Cerebellar nuclear complex (tissue), 1 donor: Measurements from ENCODE around the gene GOT2.
"Not testable (repeated sequence)": the region's sequence is repeated elsewhere in the genome, so short reads cannot be mapped to it uniquely, and the experiment has no call there.

ENCODE experiments used
- DNase-seq, 2 experiments: peaks; one replicate each; lab custom pipeline; 2025; lab: John Stamatoyannopoulos, UW

Gene GOT2

DNA sequence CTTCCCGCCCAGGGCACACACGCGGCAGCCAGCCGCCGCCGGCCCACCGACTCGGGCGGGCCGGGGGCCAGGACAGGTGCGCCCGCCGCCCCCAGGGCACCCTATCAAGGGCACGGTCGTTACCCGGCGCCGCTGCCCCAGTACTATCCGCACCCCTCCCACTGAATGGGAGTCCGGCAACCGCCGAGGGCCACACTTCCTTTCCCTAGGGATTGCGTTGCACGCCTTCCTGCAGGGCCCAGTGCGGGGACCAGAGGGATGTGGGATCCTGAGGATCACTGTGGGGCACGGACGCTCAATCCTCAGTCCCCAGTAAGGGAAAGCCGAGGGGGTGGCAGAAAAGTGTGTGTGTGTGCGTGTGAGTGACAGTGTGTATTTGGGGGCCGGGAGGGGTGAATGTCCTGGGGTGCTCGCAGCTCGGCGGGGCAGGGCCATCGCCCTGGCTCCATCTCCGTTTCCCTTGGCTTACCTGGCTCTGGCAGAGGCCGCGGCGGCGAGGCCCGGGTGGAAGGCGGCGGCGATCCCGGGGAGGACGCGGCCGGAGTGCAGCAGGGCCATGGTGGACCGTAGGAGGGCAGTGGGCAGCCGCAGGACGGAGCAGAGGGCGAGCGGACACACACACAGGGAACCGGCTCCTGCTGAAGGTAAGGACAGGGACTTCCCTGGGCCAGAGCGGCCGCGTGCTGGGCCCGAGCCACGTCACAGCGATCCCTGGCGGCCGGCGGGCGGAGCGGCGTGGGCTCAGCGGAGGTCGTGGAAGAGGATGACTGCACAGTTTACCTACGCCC lies at the start of gene GOT2:
Gene GOT2 (minus strand): TSS at position 646 of the 788 bp plus-strand sequence. CDS start 88 bp downstream, at position 558.
- DNase-seq, result peak in 1 of 2 experiments; percentile 41

DNA sequence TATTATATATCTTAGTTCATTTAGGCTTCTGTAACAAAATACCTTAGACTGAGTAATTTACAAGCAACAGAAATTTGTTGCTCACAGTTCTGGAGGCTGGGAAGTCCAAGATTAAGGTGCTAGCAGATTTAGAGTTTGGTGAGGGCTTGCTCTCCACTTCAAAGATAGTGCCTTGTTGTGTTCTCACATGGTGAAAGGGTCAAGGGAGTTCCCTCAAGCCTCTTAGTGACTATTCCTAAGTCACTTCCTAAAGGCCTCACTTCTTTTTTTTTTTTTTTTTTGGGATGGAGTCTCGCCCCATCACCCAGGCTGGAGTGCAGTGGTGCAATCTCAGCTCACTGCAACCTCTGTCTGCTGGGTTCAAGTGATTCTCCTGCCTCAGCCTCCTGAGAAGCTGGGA lies 45.2 kb upstream of the GOT2 start:
- not testable (repeated sequence) for DNase-seq

DNA sequence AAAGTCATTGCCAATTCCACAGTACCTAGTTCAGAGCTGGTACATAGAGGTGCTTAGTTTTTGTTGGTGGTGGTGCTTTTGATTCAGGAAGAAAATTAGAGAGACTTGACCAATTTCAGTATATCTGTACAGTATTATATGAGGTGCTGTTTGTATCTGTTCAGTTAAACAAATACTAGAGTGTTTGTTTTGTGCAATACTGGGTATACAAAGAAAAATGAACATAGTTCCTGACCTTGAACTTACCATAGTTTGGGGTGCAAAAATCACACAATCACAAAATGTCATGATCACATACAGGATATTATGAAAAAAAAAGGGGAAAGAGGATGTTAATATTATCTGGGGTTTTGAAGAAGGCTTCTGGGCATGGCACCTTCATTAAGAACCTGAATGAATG lies 39.8 kb upstream of the GOT2 start:
- DNase-seq, result no peak

DNA sequence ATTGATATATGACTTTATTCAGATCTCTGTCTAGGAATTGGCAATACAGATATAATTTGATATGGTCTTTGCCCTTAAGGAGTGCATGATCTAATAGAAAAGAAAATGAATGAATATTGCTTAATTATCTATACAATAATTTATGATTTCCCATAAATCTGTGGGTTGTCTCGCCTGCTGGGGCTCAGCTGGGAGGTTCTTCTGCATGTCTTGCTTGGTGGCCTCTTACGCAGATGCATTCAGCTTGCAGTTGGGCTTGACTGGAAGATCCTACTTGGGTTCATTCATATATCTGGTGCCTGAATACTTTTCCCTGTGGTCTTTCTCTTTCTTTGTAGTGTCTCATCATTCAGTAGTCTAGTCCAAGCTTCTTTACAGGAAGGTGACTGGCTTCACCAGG lies 34.0 kb upstream of the GOT2 start:
- DNase-seq, result no peak

DNA sequence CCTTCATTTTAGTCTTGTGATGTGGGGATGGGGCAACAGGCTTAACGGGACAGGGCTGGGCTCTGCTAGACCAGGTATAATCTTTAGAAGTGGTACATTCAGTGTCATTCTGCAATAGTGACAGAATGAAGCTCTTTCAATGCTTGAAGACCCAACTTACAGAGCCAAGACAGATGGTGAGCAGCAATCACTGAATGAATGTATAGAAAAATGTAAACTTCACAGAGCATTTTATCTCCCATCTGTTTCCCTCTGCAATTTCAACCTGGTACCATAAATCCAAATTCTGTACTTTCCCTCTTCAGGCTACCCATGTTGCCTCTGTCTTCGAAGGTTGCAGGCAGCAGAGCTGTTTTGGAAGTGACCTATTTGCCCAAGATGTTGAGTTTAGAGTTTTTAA lies 33.5 kb upstream of the GOT2 start:
- no peak for DNase-seq

DNA sequence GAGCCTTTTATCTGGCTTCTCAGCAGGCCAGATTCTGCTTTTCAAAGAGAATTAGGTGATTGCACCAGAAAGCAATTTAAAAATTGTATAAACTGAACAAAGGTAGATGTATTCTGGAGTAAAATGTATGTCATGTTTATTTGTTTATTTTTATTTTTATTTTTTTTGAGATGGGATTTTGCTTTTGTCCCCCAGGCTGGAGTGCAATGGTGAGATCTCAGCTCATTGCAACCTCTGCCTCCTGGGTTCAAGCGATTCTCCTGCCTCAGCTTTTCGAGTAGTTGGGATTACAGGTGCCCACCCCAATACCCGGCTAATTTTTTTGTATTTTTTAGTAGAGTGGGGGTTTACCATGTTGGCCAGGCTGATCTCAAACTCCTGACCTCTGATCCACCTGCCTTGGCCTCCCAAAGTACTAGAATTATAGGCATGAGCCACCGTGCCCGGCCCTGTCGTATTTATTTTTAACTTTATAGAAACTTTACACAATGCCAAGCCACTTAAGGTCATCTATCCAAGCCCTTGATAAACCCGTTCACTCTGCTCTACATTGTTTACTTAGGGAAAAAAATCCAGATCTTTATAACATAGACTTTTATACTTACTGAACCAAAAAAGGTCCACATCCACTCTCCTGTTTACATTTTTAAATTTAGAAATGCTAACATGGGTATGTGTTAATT lies 22.7 kb upstream of the GOT2 start:
- DNase-seq, result no peak

DNA sequence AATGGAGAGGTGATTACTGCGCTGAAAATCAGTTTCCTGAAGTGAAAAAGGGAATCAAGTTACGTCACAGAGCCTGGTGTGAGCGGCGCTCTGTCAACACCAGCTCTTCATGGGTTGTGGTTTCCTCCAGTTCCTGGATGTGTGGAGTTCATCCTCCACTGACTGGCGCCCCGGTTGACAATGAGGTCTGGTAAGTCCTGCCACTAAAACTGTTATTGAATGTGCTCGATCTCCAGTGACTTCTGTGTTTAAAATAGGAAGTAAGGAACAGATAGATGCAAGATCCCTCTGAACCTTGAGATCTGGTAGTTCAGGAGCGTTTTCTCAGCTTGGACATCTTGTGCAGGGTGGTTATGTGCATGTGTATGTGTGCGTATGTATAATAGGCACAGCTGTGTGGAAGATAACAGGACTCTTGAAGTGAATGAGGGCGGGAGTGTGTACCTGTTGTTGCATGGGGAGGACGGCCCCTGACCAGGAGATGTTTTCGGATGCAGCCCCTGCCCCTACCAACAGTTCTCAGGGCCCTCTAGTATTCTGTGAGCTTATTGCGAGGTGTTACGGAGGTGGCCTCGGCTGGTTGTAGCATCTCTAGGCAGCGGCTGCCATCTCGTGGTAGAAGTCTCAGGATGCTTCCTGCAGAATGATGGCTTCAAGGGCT lies 22.0 kb upstream of the GOT2 start:
- peak in 1 of 2 experiments; percentile 44 for DNase-seq

DNA sequence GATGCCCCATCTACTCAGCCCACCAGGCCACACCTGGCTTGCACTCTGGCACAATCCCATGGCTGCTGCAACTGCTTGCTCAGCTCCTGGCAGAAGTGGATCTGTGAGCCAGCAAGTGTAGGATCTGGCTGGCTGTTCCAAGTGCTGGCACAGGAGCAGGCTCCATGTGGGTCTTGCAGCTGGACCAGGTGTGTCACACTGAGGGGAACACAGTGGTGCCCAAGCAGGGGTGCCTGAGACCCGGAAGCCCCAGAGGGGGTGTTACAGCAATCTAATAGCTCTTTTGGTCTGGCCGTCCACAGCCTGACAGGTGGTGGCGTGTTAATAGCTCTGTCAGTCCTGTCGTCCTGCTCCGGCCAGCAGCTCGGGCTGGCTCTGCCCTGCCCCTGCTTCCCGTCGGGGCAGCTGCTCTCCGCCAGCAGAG lies 19.6 kb upstream of the GOT2 start:
- no peak for DNase-seq

DNA sequence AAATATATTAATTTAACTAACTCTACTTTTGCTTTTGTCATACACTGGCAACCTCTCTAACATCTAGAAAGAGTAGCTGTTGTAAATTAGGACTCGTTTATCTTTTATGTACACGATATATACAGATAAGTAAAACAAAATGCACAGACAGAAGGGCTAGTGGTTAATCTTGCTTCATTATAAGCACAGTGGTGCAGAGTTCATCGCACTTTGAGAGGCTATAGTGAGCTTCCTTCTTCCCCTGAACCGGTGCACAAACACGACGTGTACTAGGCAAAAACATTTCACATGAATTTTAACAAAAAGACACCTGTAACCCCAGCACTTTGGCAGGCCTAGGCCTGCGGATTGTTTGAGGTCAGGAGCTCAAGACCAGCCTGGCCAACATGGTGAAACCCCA lies 10.4 kb upstream of the GOT2 start:
- no peak for DNase-seq

DNA sequence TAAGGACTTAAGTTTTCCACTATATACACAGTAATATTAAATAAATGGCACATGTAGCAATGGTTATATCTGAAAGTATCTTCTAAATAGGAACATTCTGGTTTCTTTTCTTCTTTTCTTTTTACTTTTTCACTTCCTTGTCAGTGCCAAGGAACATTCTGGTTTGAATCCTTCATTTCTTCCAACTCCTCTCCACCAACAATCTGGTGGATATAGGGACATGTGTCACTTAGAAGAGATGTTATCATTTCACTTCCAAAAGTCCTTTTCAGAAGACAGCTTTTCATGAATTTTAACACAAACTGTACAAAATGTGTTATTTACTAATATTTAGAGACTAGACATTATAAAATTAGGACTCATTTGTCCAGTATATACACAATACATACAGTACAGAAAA lies 7.9 kb upstream of the GOT2 start:
- DNase-seq, result no peak

DNA sequence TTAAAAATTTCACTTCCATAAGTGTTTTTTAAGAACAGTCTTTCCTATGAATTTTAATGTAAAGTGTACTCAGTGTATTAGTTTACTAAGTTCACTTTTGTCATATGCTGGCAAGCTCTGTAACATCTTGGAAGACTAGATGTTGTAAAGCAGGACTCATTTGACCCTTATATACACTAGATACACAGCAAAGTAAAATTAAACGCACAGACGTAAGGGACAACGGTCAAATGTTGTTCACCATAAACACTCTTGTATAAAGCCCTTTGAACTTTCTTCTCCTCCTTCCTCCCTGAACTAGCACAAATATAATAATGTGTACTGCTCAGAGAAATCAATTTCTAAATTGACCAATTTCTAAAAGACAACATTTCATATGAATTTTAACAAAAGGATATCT lies 7.0 kb upstream of the GOT2 start:
- DNase-seq, result no peak

DNA sequence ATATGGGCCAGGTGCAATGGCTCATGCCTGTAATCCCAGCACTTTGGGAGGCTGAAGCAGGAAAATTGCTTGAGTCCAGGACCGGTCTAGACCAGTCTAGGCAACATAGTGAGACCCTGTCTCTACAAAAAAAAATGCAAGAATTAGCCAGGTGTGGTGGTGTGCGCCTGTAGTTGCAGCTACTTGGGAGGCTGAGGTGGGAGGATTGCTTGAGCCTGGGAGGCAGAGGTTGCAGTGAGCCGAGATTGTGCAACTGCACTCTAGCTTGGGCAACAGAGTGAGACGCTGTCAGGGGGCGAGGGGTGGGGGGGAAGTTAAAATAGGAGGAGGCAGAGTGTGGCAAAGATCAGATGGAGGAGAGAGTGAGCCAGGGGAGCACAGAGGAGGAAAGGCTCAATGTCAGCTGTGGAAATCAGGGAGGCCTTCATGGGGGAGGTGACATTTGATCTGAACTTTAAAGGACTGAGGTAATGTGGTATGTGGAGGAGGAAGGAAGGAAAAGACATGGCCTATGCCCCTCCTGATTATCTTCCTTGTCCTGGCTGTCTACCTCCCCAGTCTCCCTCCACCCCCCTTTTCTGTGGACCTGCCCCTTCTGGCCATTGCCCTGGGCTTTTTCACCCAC lies 4.7 kb upstream of the GOT2 start:
- DNase-seq, result no peak

DNA sequence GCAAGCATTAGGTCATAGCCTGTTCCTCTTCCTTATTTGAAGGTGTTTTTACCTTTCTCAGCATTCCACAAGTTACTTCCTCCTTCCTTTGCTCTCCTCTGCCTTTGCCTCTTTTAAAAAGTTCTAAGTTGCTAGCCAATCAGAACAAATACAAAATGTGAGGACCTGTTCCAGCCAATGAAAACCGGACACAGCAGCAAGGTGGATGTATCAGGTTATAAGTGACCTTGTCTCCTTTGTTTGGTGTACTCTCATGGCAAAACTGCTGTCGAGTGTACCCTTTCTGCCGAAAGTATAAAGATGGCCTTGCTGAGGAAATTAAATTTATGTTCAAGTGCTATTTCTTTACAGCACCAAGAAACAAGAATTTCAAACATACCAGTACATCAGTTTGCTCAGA lies 2.2 kb upstream of the GOT2 start:
- DNase-seq, result not testable (repeated sequence)

DNA sequence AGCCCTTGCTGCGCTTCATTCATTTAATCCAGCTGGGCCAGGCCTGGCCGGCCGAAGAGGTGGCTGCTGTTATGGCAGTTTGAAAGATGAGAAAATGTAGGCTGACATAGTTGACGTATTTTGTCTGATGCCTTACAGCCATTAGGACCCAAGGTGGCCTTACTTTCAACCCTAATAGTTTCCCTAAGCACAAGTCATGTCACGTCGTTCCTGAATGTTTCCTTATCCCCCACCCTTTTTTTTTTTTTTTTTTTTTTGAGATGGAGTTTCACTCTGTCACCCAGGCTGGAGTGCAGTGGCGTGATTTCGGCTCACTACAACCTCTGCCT lies 307 bp upstream of the GOT2 start:
- DNase-seq, result no peak

DNA sequence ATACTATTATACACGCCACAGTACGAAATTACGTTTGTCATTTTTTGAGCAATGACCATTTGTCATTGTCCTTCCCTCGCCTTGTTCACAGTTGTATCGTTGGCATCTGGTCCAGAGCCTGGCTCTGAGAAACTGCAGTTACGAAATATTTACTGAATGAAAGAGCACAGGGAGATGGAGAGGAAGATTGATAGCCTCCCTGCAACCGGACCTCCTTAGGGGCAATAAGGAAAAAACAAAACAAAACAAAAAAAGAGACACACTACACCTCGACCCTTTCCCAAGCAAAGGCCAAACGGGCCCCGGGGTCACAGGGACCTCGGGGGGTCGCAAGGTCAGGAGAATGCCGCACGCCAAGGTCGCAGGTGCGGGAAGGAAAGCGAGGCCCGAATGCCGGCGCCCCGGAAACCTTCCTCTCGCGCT lies 857 bp downstream of the GOT2 start:
- no peak for DNase-seq

DNA sequence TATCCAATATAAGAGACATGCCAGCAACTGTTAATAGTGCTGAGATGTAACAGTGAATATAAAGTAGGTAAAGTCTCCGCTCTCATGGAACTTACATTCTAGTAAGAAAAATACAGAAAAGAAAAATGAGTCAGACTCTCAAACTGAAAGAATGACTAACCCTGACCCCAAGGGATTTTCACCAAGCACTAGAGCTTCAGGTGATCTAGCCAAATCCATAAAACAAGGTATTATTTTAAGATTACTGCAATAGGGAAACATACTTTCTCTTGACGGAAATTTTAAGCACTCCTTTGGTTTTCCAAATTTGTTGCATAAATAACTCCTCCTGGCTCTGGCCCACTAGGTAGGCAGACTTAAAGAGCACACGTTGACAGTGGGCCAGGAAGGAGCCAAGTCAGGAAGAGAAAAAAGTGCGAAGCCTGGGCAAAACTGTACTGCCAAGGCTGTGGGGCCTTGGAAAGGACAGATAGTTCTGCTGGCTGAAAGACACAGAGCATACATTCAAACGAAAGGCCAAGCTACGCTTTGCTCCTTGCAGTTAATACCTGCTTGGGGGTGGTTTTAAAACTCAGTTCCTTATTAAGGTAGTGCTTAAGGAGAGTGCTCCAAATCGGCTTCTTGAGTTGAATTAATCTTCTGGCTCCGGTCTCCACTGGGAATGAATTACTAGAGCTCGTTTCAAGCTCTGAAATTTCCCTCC lies 1.4 kb downstream of the GOT2 start:
- no peak for DNase-seq

DNA sequence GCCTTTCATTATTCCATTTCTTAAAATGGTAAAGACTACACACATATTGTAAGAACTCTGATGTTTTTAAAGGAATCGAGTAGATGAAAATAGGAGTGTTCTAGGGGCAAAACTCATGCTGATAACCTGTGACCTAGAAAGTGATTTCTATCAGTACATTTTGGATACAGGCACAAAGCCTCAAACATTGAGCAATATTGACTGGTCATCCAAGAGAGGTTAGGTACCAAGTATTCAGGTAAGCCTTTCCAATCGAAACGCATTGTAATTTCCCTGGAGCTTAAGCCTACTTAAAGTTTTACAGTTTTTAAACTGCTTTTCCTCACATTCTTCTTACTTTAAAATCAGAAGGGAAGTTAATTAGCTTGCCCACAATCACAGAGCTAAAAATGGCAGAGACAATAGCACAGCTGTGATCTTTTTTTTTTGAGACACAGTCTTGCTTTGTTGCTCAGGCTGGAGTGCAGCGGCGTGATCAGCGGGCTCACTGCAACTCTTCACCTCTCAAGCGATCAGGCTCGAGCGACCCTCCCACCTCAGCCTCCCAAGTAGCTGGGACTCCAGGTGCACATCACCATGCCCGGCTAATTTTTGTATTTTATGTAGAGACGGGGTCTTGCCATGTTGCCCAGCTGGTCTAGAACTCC lies 3.3 kb downstream of the GOT2 start:
- DNase-seq, result no peak

DNA sequence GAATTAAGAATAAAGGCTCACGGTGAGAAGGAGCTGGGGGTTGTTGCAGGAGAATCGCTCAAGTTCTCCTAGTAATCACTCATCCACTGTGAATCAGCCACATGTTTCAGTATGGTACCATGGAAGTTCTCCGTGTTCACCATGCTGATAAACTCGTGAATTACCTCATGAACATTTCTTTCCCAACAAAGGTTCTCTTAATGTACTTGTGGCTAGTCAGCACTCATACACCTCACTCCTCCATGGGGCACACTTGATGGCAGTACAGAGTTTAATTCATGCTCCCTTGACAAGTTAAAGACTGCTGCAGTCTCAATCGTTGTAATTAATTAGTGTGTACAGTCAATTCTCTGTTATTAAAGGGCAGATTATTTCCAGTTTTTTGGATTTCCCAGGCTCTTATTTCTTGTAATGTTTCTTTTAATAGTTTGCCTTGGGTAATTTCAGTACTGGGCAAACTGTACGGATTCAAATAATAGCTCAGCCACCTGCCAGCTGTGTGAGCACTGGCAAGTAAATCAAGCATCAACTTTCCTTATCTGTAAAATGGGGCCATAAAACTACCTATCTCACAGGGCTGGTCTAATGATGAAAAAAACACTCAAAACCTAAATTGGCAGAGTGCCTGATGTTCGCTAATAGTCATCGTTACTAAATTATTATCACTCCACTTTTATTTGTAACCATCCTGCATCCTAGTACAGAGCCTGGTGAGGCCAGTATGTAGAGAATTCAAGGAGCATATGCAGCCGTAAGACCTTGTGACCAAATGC lies 6.1 kb downstream of the GOT2 start:
- DNase-seq, result no peak

DNA sequence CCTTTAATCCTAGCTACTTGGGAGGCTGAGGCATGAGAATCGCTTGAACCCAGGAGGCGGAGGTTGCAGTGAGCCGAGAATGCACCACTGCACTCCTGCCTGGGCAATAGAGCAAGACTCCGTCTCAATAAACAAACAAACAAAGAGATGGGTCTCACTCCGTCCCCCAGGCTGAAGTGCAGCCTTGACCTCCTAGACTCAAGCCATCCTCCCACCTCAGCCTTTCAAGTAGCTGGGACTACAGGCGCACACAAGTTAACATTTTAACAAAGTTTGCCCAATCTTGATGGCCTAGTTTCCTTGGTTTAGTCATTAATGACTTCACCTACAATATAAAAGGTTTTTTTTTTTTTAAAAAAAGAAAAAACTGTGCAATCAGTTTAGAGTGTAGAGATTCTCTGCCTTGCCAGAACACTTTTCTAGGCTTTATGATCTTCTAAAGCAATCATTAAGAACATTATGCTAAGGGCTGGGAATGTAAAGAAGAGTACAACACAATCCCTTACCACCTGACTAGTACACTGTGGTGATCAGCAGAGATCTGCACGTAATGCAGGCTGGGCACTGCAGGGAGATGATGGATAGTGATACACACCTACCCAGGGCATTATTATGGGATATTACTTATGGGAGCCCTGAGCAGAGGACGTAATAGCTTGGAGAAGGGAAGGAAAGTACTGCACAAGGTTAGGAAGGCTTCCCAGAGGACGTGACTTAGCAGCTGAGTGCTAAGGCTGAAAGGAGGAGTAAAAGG lies 6.9 kb downstream of the GOT2 start:
- DNase-seq, result no peak

DNA sequence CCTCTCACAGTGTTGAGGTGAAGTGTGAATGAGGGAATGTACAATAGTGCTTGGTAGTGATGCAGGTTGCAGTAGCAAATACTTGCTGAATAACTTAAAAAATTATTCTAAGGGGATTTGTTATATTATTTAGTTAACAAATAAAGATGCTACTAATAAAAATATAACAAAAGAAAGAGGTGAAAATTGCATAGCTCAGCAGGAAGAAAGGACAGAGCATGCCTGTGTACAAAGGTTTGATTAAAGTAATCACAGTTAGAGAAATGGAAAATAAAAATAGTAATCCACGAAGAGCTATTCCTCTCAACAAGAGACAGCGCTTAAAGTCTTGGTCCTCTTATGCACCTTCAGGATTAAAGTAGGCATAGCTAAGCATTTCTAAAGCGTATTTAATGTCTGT lies 11.0 kb downstream of the GOT2 start:
- DNase-seq, result no peak
